T-helper 1 cell (primary cell): ENCODE data around the gene BCL2L11.

Source experiments
- DNase-seq, 5 donors: peaks; one replicate each; pipeline ENCODE4 v3.0.0-alpha.2; 2012 to 2020

The BCL2L11 gene

DNA sequence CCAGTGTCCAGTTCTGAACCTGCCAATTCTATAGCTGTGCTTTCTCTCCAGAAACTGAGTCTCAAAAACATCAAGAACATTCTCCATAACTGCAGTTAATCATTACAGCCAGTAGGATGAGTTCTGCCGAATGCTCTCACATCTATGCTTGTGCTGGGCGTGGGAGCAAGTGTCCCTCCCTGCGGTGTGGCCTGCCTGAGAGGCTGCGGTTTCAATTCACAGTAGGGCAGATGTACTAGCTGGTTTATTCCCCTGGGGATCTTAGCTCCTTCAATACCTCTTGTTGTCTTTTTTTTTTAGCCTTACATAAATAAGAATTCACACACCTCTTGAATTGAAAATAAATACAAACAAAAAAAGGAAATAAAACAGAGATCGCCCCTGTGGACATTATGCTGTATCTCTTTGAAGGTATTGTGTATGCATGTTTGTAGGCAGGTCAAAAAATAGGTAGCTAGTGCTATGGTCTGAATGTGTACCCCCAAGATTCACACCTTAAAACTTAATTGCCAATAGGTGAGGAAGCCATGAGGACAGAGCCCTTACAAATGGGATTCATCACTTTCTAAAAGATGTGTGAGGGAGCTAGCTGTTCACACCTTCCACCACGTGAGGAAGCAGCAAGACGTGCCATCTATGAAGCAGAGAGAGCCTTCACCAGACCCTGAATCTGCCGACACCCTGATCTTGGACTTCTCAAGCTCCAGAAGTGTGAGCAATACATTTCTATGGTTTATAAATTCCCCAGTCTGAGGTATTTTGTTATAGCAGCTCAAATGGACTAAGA lies 74.3 kb downstream of the BCL2L11 start:
- DNase-seq: no peak

DNA sequence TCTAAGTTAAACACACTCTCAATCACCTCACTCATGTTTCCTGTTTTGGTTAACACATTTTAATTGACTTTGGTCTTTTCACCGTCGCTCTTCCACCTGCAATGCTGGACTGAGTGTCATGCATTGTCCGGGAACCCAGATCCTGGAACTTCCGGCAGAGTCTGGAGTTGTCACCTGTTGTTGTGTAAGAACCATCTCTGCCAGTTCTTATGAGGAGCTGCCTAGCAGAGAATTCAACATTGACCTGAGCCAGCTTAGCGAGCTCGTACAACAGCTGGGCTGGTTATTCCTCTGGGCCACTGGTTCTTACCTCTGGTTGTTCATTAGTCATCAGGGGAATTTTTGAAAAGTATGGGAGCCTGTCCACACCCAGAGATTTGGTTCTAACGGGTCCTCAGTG lies 75.7 kb downstream of the BCL2L11 start:
- no peak for DNase-seq

DNA sequence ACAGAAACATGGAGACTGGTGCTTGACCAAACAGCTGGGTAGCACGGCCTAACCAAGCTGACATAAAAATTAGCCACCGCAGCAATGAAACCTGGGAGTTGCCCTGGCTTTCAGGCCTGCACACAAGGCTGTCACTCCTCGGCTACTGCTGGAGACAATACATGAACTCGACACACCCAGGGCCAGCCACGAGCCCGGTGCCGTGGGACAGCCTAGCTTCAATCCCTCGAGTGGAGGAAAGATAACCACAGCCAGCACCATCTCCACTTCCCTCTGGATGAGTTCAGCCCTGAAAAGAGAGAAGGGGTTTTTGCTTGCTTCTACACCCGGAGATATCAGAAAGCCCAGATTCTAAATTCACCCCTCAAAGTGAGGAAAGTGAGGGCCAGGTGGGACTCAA lies 78.0 kb downstream of the BCL2L11 start:
- DNase-seq: no peak

DNA sequence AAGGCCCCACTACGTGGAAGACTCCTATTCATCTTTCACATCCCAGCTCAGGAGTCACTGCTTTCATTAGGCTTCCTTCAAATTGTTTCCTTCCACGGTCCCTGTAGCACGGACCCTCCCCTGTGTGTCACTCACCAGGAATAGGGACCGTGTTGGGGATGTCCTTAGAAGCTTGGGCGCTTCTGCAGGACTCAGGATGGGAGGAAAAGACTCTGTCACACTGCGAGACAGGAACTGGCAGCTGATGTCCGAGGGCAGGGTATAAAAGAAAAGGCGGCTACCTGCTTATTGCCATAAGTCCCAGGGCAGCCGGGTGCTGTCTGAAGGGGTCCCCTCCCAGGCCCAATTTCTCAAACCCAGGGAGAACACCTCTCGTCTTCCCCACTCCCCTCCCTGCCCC lies 79.1 kb downstream of the BCL2L11 start:
- DNase-seq: no peak

DNA sequence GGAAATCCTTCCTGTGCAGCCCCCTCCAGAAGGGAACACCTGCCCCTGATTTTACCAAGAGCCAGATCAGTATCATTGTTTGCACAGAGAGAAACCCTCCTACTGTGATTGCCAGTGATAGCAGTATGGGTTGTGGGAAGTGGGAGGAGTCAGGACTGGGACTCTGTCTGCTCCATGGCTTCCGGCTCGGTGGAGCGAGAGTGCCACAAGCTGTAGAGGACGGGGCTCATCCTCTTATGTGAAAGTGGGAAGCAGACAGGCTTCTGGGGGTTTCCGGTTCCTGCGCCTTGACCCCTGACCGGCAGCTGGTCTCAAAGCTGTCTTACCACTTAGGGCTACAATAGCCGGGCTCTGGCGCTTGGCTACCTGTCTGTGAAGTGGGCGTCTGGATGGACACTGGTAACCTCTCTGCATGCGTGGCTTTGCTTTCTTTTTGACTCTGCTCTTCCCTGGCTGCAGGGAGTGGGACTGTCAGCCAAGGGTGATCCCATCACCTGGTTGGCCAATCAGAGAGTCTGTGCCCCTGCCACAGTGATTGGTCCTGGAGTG lies 79.7 kb downstream of the BCL2L11 start:
- no peak for DNase-seq

DNA sequence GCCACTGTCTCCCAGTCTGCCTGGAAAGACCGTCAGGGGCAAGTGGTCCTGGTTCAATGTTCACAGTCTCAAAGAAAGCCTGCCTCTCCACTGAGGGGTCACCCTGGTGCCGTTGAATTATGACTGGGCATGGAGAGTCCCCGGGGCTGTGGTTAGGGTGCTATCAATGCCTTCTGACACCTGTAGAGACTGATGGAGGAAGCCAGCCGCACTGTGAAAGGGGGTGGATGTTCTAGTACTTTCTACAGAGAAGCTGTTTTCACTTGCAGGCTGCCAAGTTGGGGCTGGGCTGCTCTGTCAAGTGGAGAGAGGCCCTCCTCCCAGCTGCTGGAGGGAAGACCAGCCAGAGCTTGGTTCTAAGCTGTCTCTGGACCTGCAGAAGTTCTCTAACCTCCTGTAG lies 80.5 kb downstream of the BCL2L11 start:
- DNase-seq: no peak

DNA sequence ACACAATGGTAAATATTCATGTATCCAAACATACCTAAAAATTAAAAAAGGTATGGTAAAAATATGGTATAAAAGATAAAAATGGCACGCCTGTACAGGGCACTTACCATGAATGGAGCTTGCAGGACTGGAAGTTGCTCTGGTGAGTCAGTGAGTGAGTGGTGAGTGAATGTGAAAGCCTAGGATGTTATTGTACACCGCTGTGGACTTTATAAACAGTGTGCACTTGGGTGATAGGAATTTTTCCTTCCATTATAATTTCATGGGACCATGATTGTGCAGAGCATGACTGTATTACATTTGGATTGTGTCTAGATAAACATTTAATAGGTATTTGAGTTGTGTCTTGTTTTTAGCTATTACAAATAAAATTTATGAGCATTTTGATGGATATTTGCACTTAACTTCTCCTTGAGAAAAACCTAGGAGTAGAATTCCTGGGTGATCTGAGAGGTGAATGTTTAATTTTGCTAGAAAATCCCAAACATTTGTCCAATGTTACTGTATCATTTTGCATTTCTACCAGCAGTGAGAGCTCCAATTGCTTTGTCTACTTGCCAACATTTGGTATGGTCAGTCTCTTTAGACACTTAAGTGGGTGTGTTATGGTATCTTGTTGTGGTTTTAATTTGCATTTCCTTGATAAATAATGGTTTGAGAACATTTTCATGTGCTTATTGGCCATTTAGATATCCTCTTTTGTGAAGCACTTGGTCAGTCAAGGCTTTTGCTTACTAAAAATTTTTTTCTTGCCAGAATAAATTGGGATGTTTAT lies 81.7 kb downstream of the BCL2L11 start:
- DNase-seq: no peak

DNA sequence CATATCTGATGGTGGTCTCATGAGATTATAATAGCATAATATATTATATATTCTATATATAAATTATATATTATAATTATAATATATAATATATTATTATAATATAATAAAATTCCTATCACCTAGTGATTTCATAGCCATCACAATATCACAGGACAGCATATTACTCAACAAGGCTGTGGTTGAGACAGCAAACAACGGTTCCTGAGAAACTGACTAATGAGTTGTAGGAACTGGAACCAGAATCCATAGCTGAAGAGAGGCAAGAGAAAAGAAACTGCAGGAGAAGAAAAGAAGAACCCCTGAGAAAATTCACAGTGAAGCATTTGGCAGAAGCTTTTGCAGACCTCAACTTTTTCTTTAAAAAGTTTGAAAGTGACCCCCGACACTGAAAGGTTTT lies 84.0 kb downstream of the BCL2L11 start:
- no peak for DNase-seq

DNA sequence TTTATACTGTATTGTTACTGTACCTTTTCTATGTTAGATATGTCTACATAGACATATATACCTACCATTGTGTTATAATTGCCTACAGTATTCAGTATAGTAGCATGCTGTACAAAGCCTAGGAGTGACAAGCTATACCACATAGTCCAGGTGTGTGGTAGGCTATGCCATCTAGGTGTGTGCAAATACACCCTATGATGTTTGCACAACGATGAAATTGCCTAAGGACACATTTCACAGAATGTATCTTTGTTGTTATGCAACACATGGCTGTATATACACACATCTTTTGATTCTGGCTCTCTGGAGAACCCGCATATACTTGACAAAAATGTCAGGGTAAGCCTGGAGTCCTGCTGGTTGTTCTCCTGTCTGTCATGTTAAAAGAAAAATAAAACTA lies 85.1 kb downstream of the BCL2L11 start:
- DNase-seq: no peak

DNA sequence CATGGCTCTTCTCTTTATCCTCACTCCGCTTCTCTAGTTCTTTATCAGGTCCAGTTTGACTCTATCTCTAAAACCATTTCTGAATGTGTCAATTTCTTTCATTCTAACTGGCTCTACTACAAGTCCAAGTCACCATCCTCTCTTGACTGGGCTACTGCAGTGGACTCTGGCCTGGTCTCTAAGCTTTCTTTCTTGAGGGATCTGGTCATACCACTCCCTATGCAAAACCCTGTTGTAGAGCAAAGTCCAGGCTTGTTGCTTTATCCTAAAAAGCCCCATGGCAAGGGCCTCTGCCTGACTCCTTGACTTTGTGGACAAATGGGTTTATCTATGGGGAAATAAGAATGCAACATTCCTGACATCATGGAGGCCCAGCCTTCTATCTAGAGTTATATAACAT lies 87.1 kb downstream of the BCL2L11 start:
- DNase-seq: no peak

DNA sequence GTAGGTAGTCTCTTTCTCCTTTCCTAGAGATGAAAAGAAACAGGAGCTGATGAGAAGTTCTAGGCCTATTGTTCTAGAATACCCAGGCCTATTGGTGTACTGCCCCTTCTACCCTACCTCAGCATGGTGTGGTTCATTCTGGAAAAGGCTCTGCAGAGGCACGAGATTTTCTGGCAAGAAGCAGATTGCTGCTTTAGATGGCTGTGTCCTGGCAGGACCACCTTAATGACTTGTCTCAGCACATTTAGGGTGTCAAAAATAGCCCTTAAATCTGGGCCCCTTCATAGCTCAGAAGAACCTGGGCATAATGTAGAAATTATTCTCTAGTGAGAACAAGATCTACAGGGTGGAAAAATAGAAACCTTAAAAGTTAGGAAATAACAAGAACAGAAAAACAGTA lies 87.9 kb downstream of the BCL2L11 start:
- DNase-seq: no peak

DNA sequence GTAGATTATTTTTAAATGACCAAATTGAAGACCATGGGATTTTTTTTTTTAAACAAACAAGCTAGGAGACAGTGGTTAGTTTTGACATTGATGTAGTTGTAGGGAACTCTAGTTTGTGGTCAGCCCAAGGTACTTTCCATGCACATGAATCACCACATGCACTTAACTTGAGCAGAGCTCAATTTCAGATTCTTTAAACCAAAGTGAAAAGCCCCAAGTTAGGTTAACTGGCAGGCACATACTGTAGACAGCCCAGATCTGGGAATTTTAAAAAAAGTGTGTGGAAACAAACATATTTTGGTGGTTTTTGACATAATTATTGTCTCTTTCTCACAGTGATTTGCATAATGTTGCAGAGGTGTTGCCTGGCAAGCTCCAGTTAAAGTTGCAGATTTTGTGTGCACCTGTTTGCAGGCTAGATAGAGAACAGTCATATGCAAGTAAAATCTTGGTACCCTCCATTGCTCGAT lies 88.4 kb downstream of the BCL2L11 start:
- peak in 1 of 5 donors; percentile 68 for DNase-seq

DNA sequence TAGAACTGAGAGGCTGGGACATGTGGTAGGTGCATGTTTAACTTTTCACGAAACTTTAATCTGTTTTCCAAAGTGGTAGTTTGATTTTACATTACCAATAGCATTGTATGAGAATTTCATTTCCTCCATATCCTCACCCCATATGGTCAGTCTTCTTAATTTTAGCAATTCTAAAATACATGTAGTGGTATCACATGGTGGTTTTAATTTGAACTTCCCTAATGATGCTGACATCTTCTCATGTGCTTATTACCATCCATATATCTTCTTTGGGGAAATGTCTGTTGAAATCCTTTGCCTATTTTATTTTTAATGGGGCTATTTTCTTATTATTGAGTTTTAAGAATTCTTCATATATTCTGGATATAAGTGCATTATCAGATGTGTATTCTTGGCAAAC lies 89.3 kb downstream of the BCL2L11 start:
- no peak for DNase-seq

DNA sequence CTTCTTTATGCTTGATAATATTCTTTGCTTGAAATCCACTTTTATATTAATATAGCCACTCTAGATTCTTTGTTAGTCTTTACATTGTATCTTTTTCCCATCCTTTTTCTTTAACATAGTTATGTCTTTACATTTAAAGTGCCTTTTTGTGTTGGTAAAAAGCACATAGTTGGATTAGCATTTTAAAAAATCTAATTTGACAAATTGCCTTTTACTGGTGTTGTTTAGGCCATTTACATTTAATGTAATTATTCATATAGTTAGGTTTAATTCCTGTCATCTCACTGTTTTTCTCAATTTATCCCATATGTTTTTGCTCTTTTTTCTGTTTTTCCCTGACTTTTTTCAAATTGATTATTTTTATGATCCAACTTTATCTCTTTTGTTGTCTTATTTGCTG lies 93.2 kb downstream of the BCL2L11 start:
- DNase-seq: no peak

DNA sequence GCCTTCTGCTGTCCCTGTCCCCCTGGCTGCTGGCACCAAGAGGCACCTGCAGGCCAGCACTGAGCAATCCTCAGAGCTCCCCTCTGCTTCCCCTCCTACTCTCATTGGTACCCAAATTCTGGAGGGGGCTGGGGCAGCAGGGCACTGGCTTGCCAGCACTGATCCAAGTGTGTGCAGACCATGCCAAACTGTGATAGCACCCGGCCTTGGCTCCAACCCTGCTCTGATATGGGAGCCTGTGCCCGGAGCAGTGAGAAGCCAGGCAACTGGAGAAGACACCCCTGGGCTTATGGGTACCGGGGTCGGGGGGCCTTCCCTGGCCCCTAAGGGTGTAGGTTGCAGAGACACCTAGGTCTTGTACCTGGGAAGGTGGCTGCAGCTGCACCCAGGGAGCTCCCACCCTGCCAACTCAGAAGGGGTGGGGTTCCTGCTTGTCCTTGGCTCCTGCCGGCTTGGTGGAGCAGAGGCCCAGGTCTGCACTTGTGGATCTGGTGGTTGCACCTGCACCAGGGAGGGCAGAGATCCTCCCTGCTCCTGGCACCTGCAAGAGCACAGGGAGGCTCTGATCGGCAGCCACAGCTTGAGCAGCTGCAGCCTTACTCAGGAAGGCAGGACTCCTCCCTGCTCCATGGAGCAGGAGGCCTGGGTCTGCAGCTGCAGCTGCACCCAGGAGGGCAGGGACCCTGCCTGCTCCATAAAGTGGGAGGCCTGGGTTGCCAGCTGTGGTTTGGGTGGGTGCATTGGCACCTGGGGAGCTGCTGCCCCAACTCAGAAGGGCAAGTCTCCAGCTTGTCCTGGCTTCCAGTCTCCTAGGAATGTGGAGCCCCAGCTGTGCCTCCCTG lies 96.3 kb downstream of the BCL2L11 start:
- no peak for DNase-seq
